ENCODE measurements around the gene ITIH5. TPM values are rescaled to one million over a fixed set of nuclear protein-coding genes. Genes with fewer than 3 reads are reported as not detected.

ITIH5 gene
- total and polyA plus RNA-seq, 2 of the 13 experiments (the other 11 are each of a cell fraction or from before 2014, with no cell fraction given), result 4.7 to 8.9 TPM

- no peak for TF ChIP-seq ZNF574 (CRISPR knock-in tag; IDR thresholded peaks at IDR 0.05)
- TF ChIP-seq IRX3 (CRISPR knock-in tag; IDR thresholded peaks at IDR 0.05; ENCODE audit: borderline replicate concordance, low read depth), result no peak
- no peak for TF ChIP-seq ZBTB46 (CRISPR knock-in tag; IDR thresholded peaks at IDR 0.05; ENCODE audit: borderline replicate concordance)
- peak; percentile 17; the same call in 1 of the 2 replicates for TF ChIP-seq ERF (CRISPR knock-in tag; IDR thresholded peaks at IDR 0.05)
- TF ChIP-seq NCOA2 (CRISPR knock-in tag; IDR thresholded peaks at IDR 0.05), result peak; percentile 13; the same call in 1 of the 2 replicates
- TF ChIP-seq RFX5 (IDR thresholded peaks at IDR 0.05; ENCODE audit: low read depth, low read length), result peak; percentile 13; the same call in 1 of the 2 replicates
- no peak for TF ChIP-seq ONECUT2 (CRISPR knock-in tag; IDR thresholded peaks at IDR 0.05)
- TF ChIP-seq IRF9 (CRISPR knock-in tag; IDR thresholded peaks at IDR 0.05; ENCODE audit: borderline replicate concordance), result no peak
- peak; percentile 31; the same call in 1 of the 2 replicates for TF ChIP-seq ISL2 (CRISPR knock-in tag; IDR thresholded peaks at IDR 0.05)
- TF ChIP-seq BRD4 (CRISPR knock-in tag; IDR thresholded peaks at IDR 0.05), result no peak
- peak; percentile 72 for TF ChIP-seq MEIS1 (CRISPR knock-in tag; IDR thresholded peaks at IDR 0.05; ENCODE audit: borderline replicate concordance)
- no peak for TF ChIP-seq SAFB2 (CRISPR knock-in tag; IDR thresholded peaks at IDR 0.05; ENCODE audit: borderline replicate concordance, low read depth)
- TF ChIP-seq PHF5A (CRISPR knock-in tag; IDR thresholded peaks at IDR 0.05; ENCODE audit: low read depth, unreplicated experiment), result no peak
- TF ChIP-seq ZNF407 (CRISPR knock-in tag; IDR thresholded peaks at IDR 0.05; ENCODE audit: not compliant biosample characterization), result no peak
These were observed 125.4 kb downstream of the ITIH5 start (continued) for GRCh38 chr10:7541137-7542087.
